MM.1S (cell line): ENCODE measurements around the gene TRAIP.
"Not testable (repeated sequence)": the region's sequence is repeated elsewhere in the genome, so short reads cannot be mapped to it uniquely, and the experiment has no call there.

Experiments
- CTCF ChIP-seq: fragments of 300-600 bp; sonication (generic); IDR thresholded peaks from 2 replicates; pipeline ENCODE4 v1.5.1; 2016; ENCODE audit warnings: antibody characterized with exemption, low read length, mixed read lengths
- EZH2 ChIP-seq: fragments of 300-600 bp; sonication (generic); optimal IDR thresholded peaks from 2 replicates; pipeline ENCODE3; 2017; ENCODE audit warnings: low read depth, mild to moderate bottlenecking, antibody characterized with exemption, low read length, mixed read lengths

DNA sequence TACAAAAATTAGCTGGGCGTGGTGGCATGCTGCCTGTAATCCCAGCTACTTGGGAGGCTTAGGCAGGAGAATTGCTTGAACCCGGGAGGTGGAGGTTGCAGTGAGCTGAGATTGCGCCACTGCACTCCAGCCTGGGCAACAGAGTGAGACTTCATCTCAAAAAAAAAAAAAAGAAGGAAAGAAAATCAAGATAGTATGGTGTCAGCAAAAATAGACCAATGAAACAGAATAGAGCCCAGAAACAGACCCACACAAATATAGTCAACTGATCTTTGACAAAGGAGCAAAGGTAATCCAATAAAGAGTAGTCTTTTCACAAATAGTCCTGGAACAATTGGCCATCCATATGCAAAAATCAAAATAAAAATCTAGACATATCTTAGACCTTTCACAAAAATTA, 33.2 kb downstream of the TRAIP start:
- TF ChIP-seq CTCF, EZH2: not testable (repeated sequence)
